GM21367 (cell line): Measurements from ENCODE around the gene SLC19A3.
"Not testable (repeated sequence)": the region's sequence is repeated elsewhere in the genome, so short reads cannot be mapped to it uniquely, and the experiment has no call there.

Source experiments
- ATAC-seq: cut with Tn5 transposase; IDR thresholded peaks from one replicate; pipeline ENCODE4 v1.9.1; 2021; ENCODE audit not compliant: unreplicated experiment

SLC19A3 gene

GRCh38 chr2:227703961-227704360 lies 13.9 kb downstream of the SLC19A3 start:
- ATAC-seq = no peak

GRCh38 chr2:227703280-227703732 lies 14.5 kb downstream of the SLC19A3 start:
- ATAC-seq = no peak

DNA sequence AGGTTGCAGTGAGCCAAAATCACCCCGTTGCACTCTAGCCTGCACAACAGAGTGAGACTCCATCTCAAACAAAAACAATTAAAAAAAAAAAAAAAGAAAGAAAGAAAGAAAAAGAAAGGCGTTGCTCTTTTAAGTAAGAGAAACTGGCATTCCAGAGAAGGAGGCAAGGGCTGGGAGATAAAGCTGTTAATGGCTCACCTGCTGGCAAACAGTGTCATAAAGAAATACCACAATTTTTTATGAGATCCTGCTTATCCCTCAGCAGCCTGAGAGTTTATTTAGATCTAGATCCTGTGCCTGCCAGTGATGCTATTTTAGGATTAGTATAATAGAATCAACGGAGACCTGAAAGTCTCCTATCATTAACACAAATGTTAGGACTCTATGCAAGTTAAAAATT lies 16.3 kb downstream of the SLC19A3 start:
- no peak for ATAC-seq

DNA sequence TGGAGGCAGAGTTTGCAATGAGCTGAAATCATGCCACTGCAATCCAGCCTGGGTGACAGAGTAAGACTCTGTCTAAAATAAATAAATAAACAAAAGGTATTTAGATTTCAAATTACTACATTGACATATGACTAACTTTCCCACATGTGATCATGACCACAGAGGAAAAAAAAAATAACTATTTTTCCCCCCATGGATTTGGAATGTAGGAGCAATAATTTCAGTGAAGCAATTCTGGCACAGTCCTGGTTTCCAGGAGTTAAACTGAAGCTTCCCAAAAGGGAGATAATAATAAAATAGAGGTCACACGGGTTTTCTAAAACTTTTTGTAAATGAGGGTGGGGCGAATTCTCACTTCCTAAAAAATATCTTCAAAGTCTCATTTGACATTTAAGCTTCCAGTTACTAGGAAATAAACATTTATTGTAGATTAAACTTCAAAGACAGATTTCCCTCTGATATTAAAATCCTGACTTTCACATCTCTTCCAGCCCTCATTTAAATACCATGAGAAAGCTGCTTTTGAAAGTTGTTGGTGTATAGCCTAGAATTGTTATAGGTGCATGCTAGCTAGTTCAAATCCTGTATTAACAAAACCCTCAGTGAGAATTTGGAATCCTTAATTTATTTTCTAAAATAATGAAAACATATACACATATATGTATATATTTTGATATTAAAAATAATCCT lies 20.7 kb downstream of the SLC19A3 start:
- ATAC-seq = no peak

GRCh38 chr2:227687189-227687588 lies 30.6 kb downstream of the SLC19A3 start:
- ATAC-seq = no peak

DNA sequence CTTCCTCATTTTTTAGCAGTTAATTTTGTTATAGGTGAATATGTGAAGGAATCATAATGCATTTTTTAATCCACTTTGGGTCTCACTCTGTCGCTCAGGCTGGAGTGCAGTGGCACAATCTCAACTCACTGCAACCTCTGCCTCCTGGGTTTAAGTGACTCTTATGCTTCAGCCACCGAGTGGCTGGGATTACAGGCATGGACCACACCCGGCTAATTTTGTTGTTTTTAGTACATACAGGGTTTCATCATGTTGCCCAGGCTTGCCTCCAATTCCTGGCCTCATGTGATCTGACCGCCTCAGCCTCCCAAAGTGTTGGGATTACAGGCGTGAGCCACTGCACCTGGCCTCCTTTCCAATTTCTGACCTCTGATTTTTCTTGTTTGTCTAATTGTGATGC lies 33.6 kb downstream of the SLC19A3 start:
- ATAC-seq = no peak

GRCh38 chr2:227677928-227678327 lies 39.9 kb downstream of the SLC19A3 start:
- ATAC-seq = no peak

GRCh38 chr2:227674485-227674884 lies 43.3 kb downstream of the SLC19A3 start:
- ATAC-seq = no peak

DNA sequence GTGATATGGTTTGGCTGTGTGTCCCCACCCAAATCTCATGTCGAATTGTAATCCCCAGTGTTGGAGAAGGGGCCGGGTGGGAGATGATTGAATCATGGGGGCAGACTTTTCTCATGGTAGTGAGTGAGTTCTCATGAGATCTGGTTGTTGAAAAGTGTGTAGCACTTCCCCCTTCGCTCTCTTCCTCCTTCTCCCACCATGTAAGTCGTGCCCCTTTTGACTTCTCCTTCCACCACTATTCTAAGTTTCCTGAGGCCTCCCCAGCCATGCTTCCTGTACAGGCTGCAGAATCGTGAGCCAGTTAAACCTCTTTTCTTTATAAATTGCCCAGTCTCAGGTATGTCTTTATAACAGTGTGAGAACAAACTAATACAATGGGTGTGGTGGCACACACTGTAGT lies 44.2 kb downstream of the SLC19A3 start:
- not testable (repeated sequence) for ATAC-seq

GRCh38 chr2:227671170-227671905 lies 46.5 kb downstream of the SLC19A3 start:
- ATAC-seq = no peak

GRCh38 chr2:227666631-227667170 lies 51.1 kb downstream of the SLC19A3 start, which contains the start of gene SCYGR5:
TSS of gene SCYGR5 (plus strand) at chr2:227666804. CDS start at chr2:227666804, 0 bp downstream.
- not testable (repeated sequence) for ATAC-seq

- ATAC-seq = no peak
Observed at GRCh38 chr2:227665189-227665940, 52.5 kb downstream of the SLC19A3 start.

DNA sequence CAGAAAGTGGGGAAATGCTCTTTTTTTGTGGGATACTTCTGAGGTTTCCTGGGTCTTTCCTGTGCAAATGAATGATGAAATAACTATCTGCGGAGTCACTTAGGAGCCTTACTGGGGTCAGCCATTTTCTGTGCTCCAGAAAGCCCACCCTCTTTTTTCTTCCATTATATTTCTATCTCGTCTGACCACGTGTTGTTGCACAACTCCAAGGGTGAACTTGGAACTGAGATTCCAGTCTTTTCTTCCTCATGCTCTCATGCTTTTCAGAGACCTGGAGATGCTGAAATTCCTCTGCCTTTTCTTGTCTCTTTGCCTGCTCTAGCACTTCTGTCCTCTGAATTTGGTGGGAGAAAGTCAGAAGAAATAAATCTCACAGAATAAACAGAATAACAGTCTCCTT lies 56.0 kb downstream of the SLC19A3 start:
- ATAC-seq = no peak

DNA sequence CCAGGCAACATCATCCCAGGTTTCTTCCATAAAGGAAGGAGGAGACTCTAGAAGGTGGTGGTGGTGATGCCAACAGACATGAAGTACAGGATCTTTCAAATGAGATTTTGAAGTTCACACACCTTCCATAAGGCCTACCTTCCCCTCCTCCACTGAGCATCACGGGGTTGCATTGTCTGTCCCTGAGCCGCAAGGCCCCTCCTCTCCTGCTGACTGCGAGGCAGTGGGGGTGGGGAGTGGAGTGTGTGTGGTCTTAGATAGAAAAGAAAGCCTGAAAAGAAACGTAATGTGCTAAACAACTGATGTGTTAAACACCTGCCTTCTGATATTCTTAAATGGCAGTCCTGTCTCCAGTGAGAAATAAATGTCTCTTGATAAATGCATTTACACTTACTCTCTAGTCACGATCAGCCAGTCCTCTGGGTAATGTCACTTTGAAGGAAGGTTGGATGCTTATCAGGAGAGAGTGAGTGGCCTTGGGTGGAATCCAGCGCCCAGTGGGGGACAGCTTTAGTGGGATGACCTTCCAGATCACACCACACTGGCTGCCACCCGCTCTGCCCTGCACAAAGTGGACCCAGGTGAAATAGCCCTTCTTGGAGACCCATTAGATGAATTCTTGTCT lies 56.7 kb downstream of the SLC19A3 start:
- no peak for ATAC-seq

DNA sequence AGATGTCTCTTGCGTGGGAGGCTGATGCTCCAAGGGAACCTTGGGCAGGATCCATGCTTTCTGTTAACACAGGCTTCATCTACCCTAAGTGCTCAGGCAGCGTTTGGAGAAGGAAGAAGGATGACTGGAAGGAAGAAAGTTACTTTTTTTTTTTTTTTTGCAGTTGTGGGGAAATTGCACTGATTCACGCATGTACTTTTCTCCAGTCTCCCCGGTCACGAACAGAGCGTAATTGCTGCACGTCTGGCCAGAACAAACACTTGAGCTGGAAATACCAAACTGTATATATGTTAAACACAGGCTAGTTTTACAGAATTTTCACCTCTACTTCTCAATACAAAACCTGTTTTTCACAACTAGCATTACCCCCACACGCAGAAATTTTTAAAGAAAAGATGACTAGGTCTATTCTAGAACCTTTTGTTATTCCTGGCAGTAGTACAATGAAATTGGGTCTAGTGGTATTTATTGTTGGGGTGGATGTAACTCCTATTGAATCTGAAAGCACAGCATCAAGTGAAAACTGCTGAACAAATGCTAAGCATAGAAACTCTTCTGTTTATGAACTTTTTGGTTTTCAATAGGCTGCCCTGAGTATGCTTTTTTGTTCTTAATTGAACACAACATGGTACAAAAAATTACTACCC lies 60.5 kb downstream of the SLC19A3 start:
- no peak for ATAC-seq

GRCh38 chr2:227655454-227655853 lies 62.4 kb downstream of the SLC19A3 start:
- ATAC-seq = no peak

DNA sequence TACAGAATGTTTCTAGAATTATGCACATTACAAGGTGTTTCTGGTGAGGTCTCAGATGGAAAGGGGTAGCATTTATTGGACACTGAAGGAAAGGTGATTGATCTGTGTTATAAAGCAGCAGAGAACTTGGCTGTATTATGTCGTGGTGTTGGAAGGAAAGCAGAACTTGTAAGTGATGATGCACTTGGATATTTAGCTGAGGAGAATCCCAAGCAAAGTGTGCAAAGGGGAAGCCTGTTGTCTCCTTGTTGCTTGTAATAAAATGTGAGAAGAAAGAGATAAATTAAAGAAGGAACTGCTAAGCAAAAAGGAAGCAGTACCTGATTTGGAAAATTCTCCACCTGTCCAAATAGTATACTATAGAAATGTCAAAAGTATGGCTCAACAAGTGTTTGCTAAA lies 63.4 kb downstream of the SLC19A3 start:
- ATAC-seq = no peak

DNA sequence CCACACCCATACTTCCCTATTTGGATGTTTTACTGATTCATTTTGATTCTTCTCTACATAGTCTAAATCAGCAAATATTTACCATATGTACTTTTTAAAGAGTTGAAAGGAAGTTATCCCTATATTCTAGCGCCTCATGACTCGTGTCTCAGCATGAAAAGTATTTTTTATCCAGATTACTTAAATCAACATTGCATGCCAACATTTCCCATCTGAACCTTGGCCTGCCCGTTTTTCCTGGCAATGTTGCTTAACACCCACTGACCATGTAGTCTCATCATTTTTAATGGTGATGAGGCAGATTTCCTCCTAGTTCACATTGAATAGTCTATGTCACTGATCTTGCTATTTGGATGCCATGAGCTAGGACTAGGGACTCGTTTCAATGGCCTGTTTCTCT lies 64.4 kb downstream of the SLC19A3 start:
- ATAC-seq = no peak

DNA sequence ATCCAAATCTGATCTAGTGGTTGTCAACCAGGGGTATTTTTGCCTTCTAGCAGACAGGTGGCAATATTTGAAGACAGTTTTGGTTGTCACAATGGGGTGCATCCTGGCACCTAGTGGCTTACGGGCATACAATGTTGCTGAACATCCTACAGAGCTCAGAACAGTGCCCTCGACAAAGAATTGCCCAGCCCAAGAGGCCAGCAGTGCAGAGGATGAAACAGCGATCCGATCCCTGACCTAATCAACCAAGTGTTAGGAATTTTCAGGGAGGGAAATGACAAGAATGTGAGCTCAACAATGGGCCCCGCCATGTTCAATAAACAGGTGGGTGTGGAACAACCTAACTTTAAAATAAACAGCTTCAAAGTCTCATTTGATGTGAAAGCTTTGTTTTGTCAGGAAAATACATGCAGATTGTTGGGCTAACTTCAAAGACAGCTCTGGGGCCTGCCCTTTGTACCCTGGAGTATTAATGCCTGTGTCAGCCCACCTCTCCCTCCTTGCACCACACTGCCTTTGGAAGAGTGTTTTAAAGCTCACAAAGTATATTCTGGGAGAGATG lies 73.8 kb downstream of the SLC19A3 start:
- ATAC-seq = no peak

GRCh38 chr2:227642656-227643055 lies 75.2 kb downstream of the SLC19A3 start:
- no peak for ATAC-seq
